Left lung (tissue), 10 donors: ENCODE measurements around the gene SPNS2. TPM values are rescaled to one million over a fixed set of nuclear protein-coding genes. Genes with fewer than 3 reads are reported as not detected.

ENCODE experiments used
- ATAC-seq: fragments of 200-7000 bp; cut with Tn5 transposase; one replicate; pipeline ENCODE4 v1.9.1; 2020; ENCODE audit warnings: moderate library complexity
- DNase-seq, 4 donors: peaks; one replicate each; pipeline ENCODE4 v3.0.0-alpha.2; 2013 to 2020
- H3K27ac ChIP-seq, 2 donors: fragments of 200-600 bp; sonication (generic) in 1 of 2; one replicate each; pipeline versions ENCODE4 v1.5.0 to v1.8.0; 2020 to 2021
- H3K27me3 ChIP-seq, 2 donors: fragments of 200-600 bp; sonication (generic) in 1 of 2; one replicate each; pipeline versions ENCODE4 v1.5.0 to v1.8.0; 2020 to 2021
- H3K36me3 ChIP-seq, 2 donors: fragments of 200-600 bp; sonication (generic) in 1 of 2; one replicate each; pipeline versions ENCODE4 v1.5.0 to v1.8.0; 2020 to 2021
- H3K4me1 ChIP-seq, 2 donors: fragments of 200-600 bp; one replicate each; pipeline ENCODE4 v1.8.0; 2021
- H3K4me3 ChIP-seq, 2 donors: fragments of 200-600 bp; sonication (generic) in 1 of 2; one replicate each; pipeline versions ENCODE4 v1.5.0 to v1.8.0; 2020 to 2021; ENCODE audit warnings: mild to moderate bottlenecking in 1 of 2
- H3K9me3 ChIP-seq, 2 donors: fragments of 200-600 bp; sonication (generic) in 1 of 2; one replicate each; pipeline versions ENCODE4 v1.5.0 to v1.8.0; 2020 to 2021
- intact Hi-C, 2 donors: fragments of 100-400 bp; cut with DNase I; formaldehyde crosslinking; loops; one replicate each; pipeline versions ENCODE4 v1.11.2 to v1.14.2; 2022
- polyA plus RNA-seq, 6 donors: library from polyadenylated mRNA; unstranded; fragments of 120-200 nt; gene quantifications; one replicate each; pipeline ENCODE4 v1.2.1, GENCODE V29; 2013; ENCODE audit not compliant: insufficient read length in 6 of 6
- total RNA-seq, 2 donors: library from RNA; stranded (reverse); fragmentation: NEBNext Ultra II Directional; extraction: Animal tissue kit (Norgen Biotek cat#: 25700); gene quantifications; one replicate each; pipeline ENCODE4 v1.2.1, GENCODE V29; 2021
- TF ChIP-seq, protein P1 (sequence below), 2 donors: fragments of 200-600 bp; sonication (generic) in 1 of 2; IDR thresholded peaks; one replicate each; pipeline versions ENCODE4 v1.5.0 to v1.8.0; 2021; ENCODE audit warnings: antibody characterized with exemption in 2 of 2
- donor health status: DM: no; HTN: yes; CAD: no.
- donor health status: DM: no; HTN: no; CAD: no.

Gene SPNS2
- total and polyA plus RNA-seq, 8 donors, result 19.6 to 52.4 (median 24.3) TPM

DNA sequence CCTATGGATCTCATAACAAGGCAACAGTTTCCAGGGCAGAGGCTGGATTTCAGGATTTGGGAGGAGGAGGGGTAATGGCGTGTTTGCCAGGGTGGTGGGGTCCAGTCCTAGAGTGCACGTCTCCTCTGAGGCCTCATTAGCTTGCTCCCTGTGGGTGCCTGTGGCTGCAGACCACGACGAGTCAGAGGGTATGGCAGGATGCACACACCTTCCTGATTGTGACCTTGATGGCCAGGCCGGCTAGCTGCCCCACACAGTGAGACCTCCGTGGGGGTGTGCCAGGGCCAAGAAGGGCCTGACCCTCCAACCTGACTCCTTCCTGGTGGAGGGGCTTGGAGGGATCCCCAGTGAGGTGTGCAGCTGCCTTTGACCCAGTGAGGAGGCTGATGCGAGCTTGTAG lies 81.6 kb downstream of the SPNS2 start:
- Histone ChIP-seq H3K4me1 (peaks cover 8 to 17% of the 10 kb centered on the region in 2 donors), H3K36me3 (no peaks in the 10 kb centered on the region), H3K9me3 (no peaks in the 10 kb centered on the region), H3K27me3 (peaks cover 26 to 39% of the 10 kb centered on the region in 2 donors), H3K27ac (no peak overlapping the region), H3K4me3 (no peak overlapping the region)
- DNase-seq, result peak in 1 of 4 donors; percentile 74
- TF ChIP-seq, protein P1, sequence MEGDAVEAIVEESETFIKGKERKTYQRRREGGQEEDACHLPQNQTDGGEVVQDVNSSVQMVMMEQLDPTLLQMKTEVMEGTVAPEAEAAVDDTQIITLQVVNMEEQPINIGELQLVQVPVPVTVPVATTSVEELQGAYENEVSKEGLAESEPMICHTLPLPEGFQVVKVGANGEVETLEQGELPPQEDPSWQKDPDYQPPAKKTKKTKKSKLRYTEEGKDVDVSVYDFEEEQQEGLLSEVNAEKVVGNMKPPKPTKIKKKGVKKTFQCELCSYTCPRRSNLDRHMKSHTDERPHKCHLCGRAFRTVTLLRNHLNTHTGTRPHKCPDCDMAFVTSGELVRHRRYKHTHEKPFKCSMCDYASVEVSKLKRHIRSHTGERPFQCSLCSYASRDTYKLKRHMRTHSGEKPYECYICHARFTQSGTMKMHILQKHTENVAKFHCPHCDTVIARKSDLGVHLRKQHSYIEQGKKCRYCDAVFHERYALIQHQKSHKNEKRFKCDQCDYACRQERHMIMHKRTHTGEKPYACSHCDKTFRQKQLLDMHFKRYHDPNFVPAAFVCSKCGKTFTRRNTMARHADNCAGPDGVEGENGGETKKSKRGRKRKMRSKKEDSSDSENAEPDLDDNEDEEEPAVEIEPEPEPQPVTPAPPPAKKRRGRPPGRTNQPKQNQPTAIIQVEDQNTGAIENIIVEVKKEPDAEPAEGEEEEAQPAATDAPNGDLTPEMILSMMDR (IDR thresholded peaks at IDR 0.05), result no peak
- no peak for ATAC-seq
- intact Hi-C loops, result no loop called here

DNA sequence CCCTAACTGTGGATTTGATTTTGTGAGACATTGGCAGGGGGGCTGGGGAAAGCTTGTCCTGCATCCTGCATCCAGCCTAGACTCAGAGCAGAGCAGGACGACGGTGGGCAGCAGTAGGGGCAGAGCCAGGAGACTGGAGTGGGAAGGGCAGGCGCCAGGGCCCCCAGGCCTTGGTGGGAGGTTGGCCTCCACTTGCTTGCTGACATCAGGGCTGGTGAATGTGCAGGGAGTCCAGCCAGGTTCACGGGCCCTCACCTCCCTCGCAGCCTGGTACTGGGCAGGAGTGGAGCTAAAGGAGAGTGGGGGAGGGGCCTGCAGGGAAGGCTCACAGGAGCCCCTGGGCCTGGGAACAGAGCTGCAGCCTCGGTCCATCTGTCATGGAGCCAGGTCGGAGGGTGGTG lies 83.4 kb downstream of the SPNS2 start:
- DNase-seq (peak in 1 of 4 donors; percentile 50), ATAC-seq (no peak)
- TF ChIP-seq, protein P1 (IDR thresholded peaks at IDR 0.05), result no peak

DNA sequence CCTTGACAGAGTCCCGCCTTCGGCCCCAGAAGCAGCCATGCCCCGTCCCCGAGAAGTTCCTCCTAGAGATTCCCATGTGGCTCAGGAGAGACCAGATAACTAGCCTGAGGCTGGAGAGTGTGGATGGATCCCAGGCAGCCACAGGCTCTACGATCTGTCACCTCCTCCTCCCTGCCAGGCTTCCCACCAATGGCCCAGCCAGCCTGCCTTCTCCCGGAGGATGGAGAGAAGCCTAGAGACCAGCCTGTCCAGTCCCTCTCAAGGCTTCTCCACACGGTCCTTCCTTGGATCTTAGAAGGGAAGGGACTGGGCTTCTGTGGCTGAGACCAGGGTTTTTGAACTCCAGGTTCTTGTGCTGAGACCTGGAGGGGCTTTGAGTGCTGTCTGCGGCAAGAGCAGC lies 84.0 kb downstream of the SPNS2 start:
- DNase-seq (no peak), ATAC-seq (no peak)
- intact Hi-C loops, result no loop called here
- TF ChIP-seq, protein P1 (IDR thresholded peaks at IDR 0.05), result no peak
- H3K27ac ChIP-seq, result no peak overlapping the region
- H3K36me3 ChIP-seq, result no peaks in the 10 kb centered on the region
- H3K4me1 ChIP-seq, result peaks cover 8 to 17% of the 10 kb centered on the region in 2 donors
- H3K4me3 ChIP-seq, result no peak overlapping the region
- no peaks in the 10 kb centered on the region for H3K9me3 ChIP-seq
- H3K27me3 ChIP-seq, result peaks cover 27 to 50% of the 10 kb centered on the region in 2 donors

More for the DNA sequence above, 83.4 kb downstream of the SPNS2 start:
- Histone ChIP-seq H3K27me3 (peaks cover 27 to 48% of the 10 kb centered on the region in 2 donors), H3K9me3 (no peaks in the 10 kb centered on the region), H3K27ac (no peak overlapping the region), H3K4me1 (peaks cover 8 to 17% of the 10 kb centered on the region in 2 donors), H3K36me3 (no peaks in the 10 kb centered on the region), H3K4me3 (no peak overlapping the region)
- intact Hi-C loops, result no loop called here

DNA sequence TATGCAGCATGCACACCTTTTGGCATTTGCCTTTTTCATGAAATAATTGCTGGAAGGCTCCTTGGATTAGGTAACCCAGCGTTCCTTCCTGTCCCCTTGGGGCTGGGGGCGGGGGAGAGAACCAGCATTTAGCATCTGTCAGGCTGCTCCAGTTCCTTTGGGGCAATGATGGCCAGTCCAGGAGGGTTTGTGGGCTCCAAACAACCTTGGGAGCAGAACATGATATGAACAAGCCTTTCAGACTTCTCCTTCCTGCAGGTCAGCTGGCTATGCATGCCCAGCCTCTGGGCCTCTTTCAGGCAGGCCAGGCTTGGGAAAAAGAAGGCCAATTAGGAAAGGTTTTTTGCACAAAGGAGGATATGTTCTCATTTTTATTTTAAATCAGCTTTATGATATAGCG lies 84.5 kb downstream of the SPNS2 start:
- Histone ChIP-seq H3K4me1 (peaks cover 8 to 17% of the 10 kb centered on the region in 2 donors), H3K27ac (no peak overlapping the region), H3K27me3 (peaks cover 27 to 55% of the 10 kb centered on the region in 2 donors), H3K4me3 (no peak overlapping the region), H3K9me3 (no peaks in the 10 kb centered on the region), H3K36me3 (no peaks in the 10 kb centered on the region)
- no peak for DNase-seq
- intact Hi-C loops, result no loop called here
- no peak for ATAC-seq
- TF ChIP-seq, protein P1 (IDR thresholded peaks at IDR 0.05), result no peak

DNA sequence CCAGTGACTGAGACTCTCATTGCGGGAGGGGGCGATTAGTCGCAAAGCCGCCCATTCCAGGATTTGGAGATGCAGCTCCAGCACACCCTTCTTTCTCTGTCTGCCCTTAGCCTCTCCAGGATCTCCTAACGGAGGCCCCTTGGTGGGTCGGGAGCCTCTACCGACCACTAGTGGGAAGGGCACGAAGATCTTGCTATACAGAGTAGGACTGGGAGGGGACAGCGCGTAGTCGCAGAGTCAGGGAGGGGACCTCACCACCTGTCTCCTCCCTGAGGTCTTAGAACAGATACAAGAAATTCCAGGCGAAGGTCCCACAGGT lies 85.1 kb downstream of the SPNS2 start:
- Histone ChIP-seq H3K4me1 (peaks cover 8 to 17% of the 10 kb centered on the region in 2 donors), H3K9me3 (no peaks in the 10 kb centered on the region), H3K27ac (no peak overlapping the region), H3K27me3 (peaks cover 27 to 59% of the 10 kb centered on the region in 2 donors), H3K36me3 (no peaks in the 10 kb centered on the region), H3K4me3 (peak overlapping the region; percentile 36 to 40)
- intact Hi-C loops, result no loop called here
- DNase-seq (peak in 1 of 4 donors; percentile 69), ATAC-seq (peak; percentile 52)
- TF ChIP-seq, protein P1 (IDR thresholded peaks at IDR 0.05), result peak in 1 of 2 donors; percentile 16
